Heart right ventricle (tissue), 16 donors: Measurements from ENCODE around the gene DNAJC10. TPM values are rescaled to one million over a fixed set of nuclear protein-coding genes. Genes with fewer than 3 reads are reported as not detected.

Source experiments
- ATAC-seq, 8 donors: fragments of 200-7000 bp; cut with Tn5 transposase; one replicate each; pipeline ENCODE4 v1.9.1; 2020; ENCODE audit warnings: mild to moderate bottlenecking in 8 of 8, moderate library complexity in 8 of 8, moderate number of reproducible peaks in 1 of 8
- DNase-seq, 2 donors: peaks; one replicate each; pipeline ENCODE4 v3.0.0-alpha.2; 2020
- H3K27ac ChIP-seq, 10 donors: fragments of 200-600 bp; sonication (generic) in 2 of 10; one replicate each; pipeline versions ENCODE4 v1.5.0 to v1.8.0; 2020 to 2022; ENCODE audit warnings: mild to moderate bottlenecking in 3 of 10
- H3K27me3 ChIP-seq, 7 donors: fragments of 200-600 bp; one replicate each; pipeline ENCODE4 v1.8.0; 2021 to 2022; ENCODE audit warnings: mild to moderate bottlenecking in 2 of 7
- H3K36me3 ChIP-seq, 9 donors: fragments of 200-600 bp; sonication (generic) in 1 of 9; one replicate each; pipeline versions ENCODE4 v1.5.0 to v1.8.0; 2020 to 2022; ENCODE audit warnings: mild to moderate bottlenecking in 2 of 9
- H3K4me1 ChIP-seq, 9 donors: fragments of 200-600 bp; sonication (generic) in 1 of 9; one replicate each; pipeline versions ENCODE4 v1.5.0 to v1.8.0; 2020 to 2022; ENCODE audit warnings: mild to moderate bottlenecking in 4 of 9
- H3K4me3 ChIP-seq, 10 donors: fragments of 200-600 bp; sonication (generic) in 2 of 10; one replicate each; pipeline versions ENCODE4 v1.5.0 to v1.8.0; 2020 to 2022; ENCODE audit warnings: mild to moderate bottlenecking in 7 of 10, moderate library complexity in 2 of 10
- H3K9me3 ChIP-seq, 11 donors: fragments of 200-600 bp in 10 of 11; sonication (generic) in 2 of 11; one replicate each; pipeline versions ENCODE4 v1.5.0 to v1.8.0; 2013 to 2022; ENCODE audit warnings: mild to moderate bottlenecking in 2 of 11, control low read depth in 1 of 11, moderate library complexity in 1 of 11
- WGBS, 2 donors: extraction: QIAGEN DNeasy Blood & Tissue Kit; methylation state at CpG; one replicate each; pipeline ENCODE4 v1.1.7; 2013; ENCODE audit warnings: inconsistent platforms in 1 of 2; 5-methylcytosine and 5-hydroxymethylcytosine counted together
- intact Hi-C, 10 donors: fragments of 100-400 bp; cut with DNase I; formaldehyde crosslinking; loops; one replicate each; pipeline versions ENCODE4 v1.11.1 to v1.14.2; 2022
- polyA plus RNA-seq, 2 donors: library from polyadenylated mRNA; stranded (reverse); fragments of 200-250 nt; gene quantifications; one replicate each; pipeline ENCODE4 v1.2.3, GENCODE V29; 2013
- total RNA-seq, 10 donors: library from RNA; stranded (reverse); fragmentation: NEBNext Ultra II Directional in 3 of 10; extraction: Animal tissue kit (Norgen Biotek cat#: 25700) in 3 of 10; gene quantifications; one replicate each; pipeline versions ENCODE4 v1.2.1 to v1.2.4, GENCODE V29; 2021 to 2023
- TF ChIP-seq, protein P1 (sequence below), 9 donors: fragments of 200-600 bp; sonication (generic) in 2 of 9; IDR thresholded peaks; one replicate each; pipeline versions ENCODE4 v1.5.0 to v1.8.0; 2021 to 2022; ENCODE audit warnings: antibody characterized with exemption in 9 of 9, mild to moderate bottlenecking in 5 of 9, moderate library complexity in 1 of 9
- donor health status: Arrhythmogenic right ventricular cardiomyopathy.
- donor health status: ischemic (EF 13 %, LVEDD 7.1; RV severe dilation, severe dysfunction).
- donor health status: healthy with polysubstance abuse.
- donor health status: DM: no; HTN: yes; CAD: no.
- donor health status: DM: no; HTN: no; CAD: no.
- donor health status: ischemic (EF 25% LVEDD 6.9; RV normal size, moderate dysfunction).
- donor health status: ischemic (EF 25% LVEDD 5.7; RV mildly dilated, moderate dysfunction).
- donor health status: healthy.
- donor health status: DM: yes; HTN: yes; CAD: no.
- donor health status: Ischemic cardiomyopathy.
- donor health status: ischemic (EF 35%, LVEDD 5.7; RV mildly dilated, moderate dysfunction).
- donor health status: nonischemic (EF 11% LVEDD 7.7; RV severe dilation, severe dysfunction).
- donor health status: DM: yes; HTN: yes; CAD: no.
- donor health status: PGD.
- donor health status: ischemic (EF 29% LVEDD 5.4; RV normal size, mild dysfunction).
- donor health status: nonischemic (EF 23%, LVEDD 6.1; RV moderate dilation, normal function).

Gene DNAJC10
- total and polyA plus RNA-seq, 12 donors, result 17.3 to 63.7 (median 52.4) TPM

GRCh38 chr2:182706751-182707150, 9.3 kb upstream of the DNAJC10 start:
- 93 to 97% methylated on average over 2 of the region's 2 CpGs for WGBS, 2 donors

DNA sequence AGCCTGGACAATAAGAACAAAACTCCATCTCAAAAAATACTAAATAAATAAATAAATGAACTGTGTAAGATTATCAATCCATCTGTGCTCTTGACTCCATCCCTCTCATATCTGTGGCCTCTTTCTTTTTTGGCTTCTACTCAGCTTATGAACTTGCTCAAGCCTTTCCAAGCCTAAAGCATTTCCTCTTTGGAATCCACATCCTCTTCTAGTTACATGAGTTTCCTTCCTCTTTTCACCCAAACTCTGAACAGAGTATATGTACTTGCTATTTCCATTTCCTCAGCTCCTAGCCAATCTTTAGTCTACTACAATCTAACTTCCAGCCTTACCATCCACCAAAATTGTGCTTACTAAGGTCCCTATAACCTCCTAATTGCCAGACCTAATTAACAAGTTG, 2.5 kb upstream of the DNAJC10 start:
- ATAC-seq (no peak), DNase-seq (no peak)
- peak overlapping the region in 1 of 10 donors; percentile 93 for H3K27ac ChIP-seq
- H3K9me3 ChIP-seq, result no peaks in the 10 kb centered on the region
- H3K4me3 ChIP-seq, result no peak overlapping the region
- peaks cover 0 to 4% (median 0%) of the 10 kb centered on the region in 9 donors for H3K36me3 ChIP-seq
- TF ChIP-seq, protein P1, sequence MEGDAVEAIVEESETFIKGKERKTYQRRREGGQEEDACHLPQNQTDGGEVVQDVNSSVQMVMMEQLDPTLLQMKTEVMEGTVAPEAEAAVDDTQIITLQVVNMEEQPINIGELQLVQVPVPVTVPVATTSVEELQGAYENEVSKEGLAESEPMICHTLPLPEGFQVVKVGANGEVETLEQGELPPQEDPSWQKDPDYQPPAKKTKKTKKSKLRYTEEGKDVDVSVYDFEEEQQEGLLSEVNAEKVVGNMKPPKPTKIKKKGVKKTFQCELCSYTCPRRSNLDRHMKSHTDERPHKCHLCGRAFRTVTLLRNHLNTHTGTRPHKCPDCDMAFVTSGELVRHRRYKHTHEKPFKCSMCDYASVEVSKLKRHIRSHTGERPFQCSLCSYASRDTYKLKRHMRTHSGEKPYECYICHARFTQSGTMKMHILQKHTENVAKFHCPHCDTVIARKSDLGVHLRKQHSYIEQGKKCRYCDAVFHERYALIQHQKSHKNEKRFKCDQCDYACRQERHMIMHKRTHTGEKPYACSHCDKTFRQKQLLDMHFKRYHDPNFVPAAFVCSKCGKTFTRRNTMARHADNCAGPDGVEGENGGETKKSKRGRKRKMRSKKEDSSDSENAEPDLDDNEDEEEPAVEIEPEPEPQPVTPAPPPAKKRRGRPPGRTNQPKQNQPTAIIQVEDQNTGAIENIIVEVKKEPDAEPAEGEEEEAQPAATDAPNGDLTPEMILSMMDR (IDR thresholded peaks at IDR 0.05), result no peak
- peaks cover 0 to 46% (median 24%) of the 10 kb centered on the region in 9 donors for H3K4me1 ChIP-seq
- H3K27me3 ChIP-seq, result no peaks in the 10 kb centered on the region
- intact Hi-C loops, result loop anchor here in 1 of 10 donors (5.0 kb wide), 1 partner anchor 46 kb away; no protein-coding TSS in a partner anchor

More at GRCh38 chr2:182706751-182707150, 9.3 kb upstream of the DNAJC10 start:
- no peaks in the 10 kb centered on the region for H3K9me3 ChIP-seq
- TF ChIP-seq, protein P1 (IDR thresholded peaks at IDR 0.05), result no peak
- H3K4me3 ChIP-seq, result no peak overlapping the region
- DNase-seq, result no peak
- intact Hi-C loops, result no loop called here
- peaks cover 0 to 4% (median 0%) of the 10 kb centered on the region in 7 donors for H3K27me3 ChIP-seq
- no peak overlapping the region for H3K27ac ChIP-seq
- no peak for ATAC-seq
- H3K4me1 ChIP-seq, result no peaks in the 10 kb centered on the region
- no peaks in the 10 kb centered on the region for H3K36me3 ChIP-seq

GRCh38 chr2:182715121-182715891, 751 bp upstream of the DNAJC10 start:
- intact Hi-C loops, result loop anchor here in 1 of 10 donors (5.0 kb wide), 1 partner anchor 362 kb away; the partner anchor contains the start of gene DUSP19
- peak overlapping the region; percentile 70 to 93 (median 86) for H3K27ac ChIP-seq
- no peaks in the 10 kb centered on the region for H3K9me3 ChIP-seq
- ATAC-seq (peak in 3 of 8 donors; percentile 2 to 21 (median 7)), DNase-seq (no peak)
- H3K36me3 ChIP-seq, result peaks cover 0 to 19% (median 0%) of the 10 kb centered on the region in 9 donors
- H3K4me3 ChIP-seq, result peak overlapping the region; percentile 78 to 98 (median 92)
- H3K27me3 ChIP-seq, result no peaks in the 10 kb centered on the region
- 4 to 6% methylated on average over 9 of the region's 9 CpGs for WGBS, 2 donors
- peaks cover 0 to 48% (median 24%) of the 10 kb centered on the region in 9 donors for H3K4me1 ChIP-seq
- TF ChIP-seq, protein P1 (IDR thresholded peaks at IDR 0.05), result no peak

GRCh38 chr2:182716650-182716979, 558 bp downstream of the DNAJC10 start:
- H3K4me3 ChIP-seq, result peak overlapping the region; percentile 78 to 98 (median 92)
- H3K4me1 ChIP-seq, result peaks cover 0 to 48% (median 24%) of the 10 kb centered on the region in 9 donors
- WGBS, 2 donors, result 1% methylated on average over 12 of the region's 12 CpGs
- H3K27ac ChIP-seq, result peak overlapping the region; percentile 70 to 93 (median 86)
- peaks cover 0 to 32% (median 0%) of the 10 kb centered on the region in 9 donors for H3K36me3 ChIP-seq
- DNase-seq, result no peak
- no peaks in the 10 kb centered on the region for H3K9me3 ChIP-seq
- no peaks in the 10 kb centered on the region for H3K27me3 ChIP-seq
- ATAC-seq, result no peak
- intact Hi-C loops, result loop anchor here in 1 of 10 donors (5.0 kb wide), 1 partner anchor 361 kb away; the partner anchor contains the start of gene DUSP19
- TF ChIP-seq, protein P1 (IDR thresholded peaks at IDR 0.05), result no peak
